NCI-H446 (cell line): Measurements from ENCODE around the gene PARM1.

Experiments used
- DNase-seq, 2 experiments: peaks; one replicate each; lab custom pipeline; 2025; lab: John Stamatoyannopoulos, UW

PARM1 gene

GRCh38 chr4:75030649-75031235 lies 97.8 kb downstream of the PARM1 start:
- DNase-seq, result no peak

- DNase-seq, result no peak
Observed at GRCh38 chr4:75031775-75032174, 98.9 kb downstream of the PARM1 start.

GRCh38 chr4:75034523-75034922 lies 101.6 kb downstream of the PARM1 start:
- DNase-seq, result no peak

- no peak for DNase-seq
Observed at GRCh38 chr4:75035321-75035720, 102.4 kb downstream of the PARM1 start.

- DNase-seq, result no peak
Observed at GRCh38 chr4:75036046-75036830, 103.3 kb downstream of the PARM1 start.

GRCh38 chr4:75037252-75037651 lies 104.3 kb downstream of the PARM1 start:
- no peak for DNase-seq

GRCh38 chr4:75038376-75038775 lies 105.5 kb downstream of the PARM1 start:
- DNase-seq, result no peak

- DNase-seq, result no peak
Observed at GRCh38 chr4:75040703-75041102, 107.8 kb downstream of the PARM1 start.

- no peak for DNase-seq
Observed at GRCh38 chr4:75042601-75043208, 109.8 kb downstream of the PARM1 start.

GRCh38 chr4:75046226-75046625 lies 113.3 kb downstream of the PARM1 start:
- no peak for DNase-seq

GRCh38 chr4:75046641-75047040 lies 113.7 kb downstream of the PARM1 start:
- DNase-seq, result no peak

- DNase-seq, result no peak
Observed at GRCh38 chr4:75048208-75048879, 115.4 kb downstream of the PARM1 start.

GRCh38 chr4:75051431-75051830 lies 118.5 kb downstream of the PARM1 start:
- no peak for DNase-seq

- no peak for DNase-seq
Observed at GRCh38 chr4:75053352-75053751, 120.4 kb downstream of the PARM1 start.

- no peak for DNase-seq
Observed at GRCh38 chr4:75054078-75054477, 121.2 kb downstream of the PARM1 start.

- no peak for DNase-seq
Observed at GRCh38 chr4:75056277-75056676, 123.4 kb downstream of the PARM1 start.

GRCh38 chr4:75057369-75057768 lies 124.5 kb downstream of the PARM1 start:
- DNase-seq, result no peak

- DNase-seq, result no peak
Observed at GRCh38 chr4:75058486-75058885, 125.6 kb downstream of the PARM1 start.

- DNase-seq, result no peak
Observed at GRCh38 chr4:75063433-75063832, 130.5 kb downstream of the PARM1 start.

GRCh38 chr4:75065909-75066308 lies 133.0 kb downstream of the PARM1 start:
- DNase-seq, result no peak

- no peak for DNase-seq
Observed at GRCh38 chr4:75069493-75070074, 136.7 kb downstream of the PARM1 start.

- DNase-seq, result no peak
Observed at GRCh38 chr4:75071317-75071716, 138.4 kb downstream of the PARM1 start.
